ENCODE results near the gene PARD3.

The PARD3 gene

GRCh38 chr10:34316154-34316553 is 498.9 kb downstream of the PARD3 start:
- no peak overlapping the region for H3K27ac ChIP-seq
- no peak for TF ChIP-seq CTCF (conservative IDR thresholded peaks at IDR 0.05)

DNA sequence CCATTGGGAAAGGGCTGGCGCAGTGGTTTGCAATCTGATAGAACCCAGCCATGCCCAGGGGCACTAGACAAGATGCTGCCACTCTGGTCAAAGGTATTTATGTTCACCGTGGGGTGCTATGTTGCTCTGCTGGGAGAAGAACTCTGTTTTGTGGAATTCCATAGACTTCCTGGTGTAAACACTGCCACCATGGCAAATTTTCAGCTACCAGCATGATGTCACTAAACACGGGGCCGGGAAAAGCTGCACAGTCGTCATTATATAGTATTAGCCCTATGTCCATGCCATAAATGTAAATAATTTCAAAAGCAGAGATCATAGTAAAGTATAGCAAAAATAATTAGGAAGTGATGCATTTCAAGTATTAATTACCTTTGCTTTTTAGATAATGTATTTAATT is 500.6 kb downstream of the PARD3 start:
- no peak overlapping the region for H3K27ac ChIP-seq
- TF ChIP-seq CTCF (conservative IDR thresholded peaks at IDR 0.05), result no peak

GRCh38 chr10:34313888-34314287 is 501.2 kb downstream of the PARD3 start:
- no peak overlapping the region for H3K27ac ChIP-seq
- TF ChIP-seq CTCF (conservative IDR thresholded peaks at IDR 0.05), result no peak

- no peak overlapping the region for H3K27ac ChIP-seq
- no peak for TF ChIP-seq CTCF (conservative IDR thresholded peaks at IDR 0.05)
Measured at GRCh38 chr10:34313353-34313752, 501.7 kb downstream of the PARD3 start.

DNA sequence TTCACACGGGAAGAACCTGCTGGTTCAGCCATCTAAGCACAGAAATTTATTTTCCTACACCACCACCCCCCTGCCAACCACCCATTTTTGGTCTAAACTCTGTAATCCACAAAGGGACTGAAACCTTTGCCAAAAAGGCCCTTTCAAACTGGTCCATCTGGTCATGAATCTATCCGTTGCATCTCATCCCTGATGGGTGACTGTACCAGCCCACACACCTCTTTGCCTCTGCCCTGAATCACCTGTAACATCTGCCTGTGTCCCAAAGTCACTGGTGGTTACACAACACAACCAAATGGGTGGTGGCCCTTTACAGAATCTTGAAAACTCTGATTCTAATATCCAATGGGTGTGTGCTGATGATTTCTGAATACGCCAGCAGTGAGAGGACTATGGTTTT is 503.4 kb downstream of the PARD3 start:
- no peak for TF ChIP-seq CTCF (conservative IDR thresholded peaks at IDR 0.05)
- H3K27ac ChIP-seq, result no peak overlapping the region

DNA sequence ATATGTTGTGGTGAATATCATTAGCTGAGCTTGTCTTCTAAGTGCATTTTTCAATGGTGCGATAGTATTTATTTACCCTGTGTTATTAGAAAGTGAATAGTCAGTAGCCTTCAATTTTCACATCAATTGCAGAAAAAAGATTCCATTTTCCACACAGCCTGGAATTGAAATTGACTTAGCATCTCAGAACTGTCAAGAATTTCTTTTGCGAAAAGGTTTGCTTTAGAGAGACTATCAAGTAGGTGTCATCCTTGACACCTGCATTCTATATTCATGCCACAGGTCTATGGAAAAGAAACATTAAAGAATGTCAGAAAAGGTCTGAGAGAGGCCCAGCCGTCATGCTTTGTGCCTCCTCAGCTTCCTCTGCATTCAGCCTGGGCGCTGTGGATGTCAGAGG is 504.9 kb downstream of the PARD3 start:
- H3K27ac ChIP-seq, result no peak overlapping the region
- no peak for TF ChIP-seq CTCF (conservative IDR thresholded peaks at IDR 0.05)

DNA sequence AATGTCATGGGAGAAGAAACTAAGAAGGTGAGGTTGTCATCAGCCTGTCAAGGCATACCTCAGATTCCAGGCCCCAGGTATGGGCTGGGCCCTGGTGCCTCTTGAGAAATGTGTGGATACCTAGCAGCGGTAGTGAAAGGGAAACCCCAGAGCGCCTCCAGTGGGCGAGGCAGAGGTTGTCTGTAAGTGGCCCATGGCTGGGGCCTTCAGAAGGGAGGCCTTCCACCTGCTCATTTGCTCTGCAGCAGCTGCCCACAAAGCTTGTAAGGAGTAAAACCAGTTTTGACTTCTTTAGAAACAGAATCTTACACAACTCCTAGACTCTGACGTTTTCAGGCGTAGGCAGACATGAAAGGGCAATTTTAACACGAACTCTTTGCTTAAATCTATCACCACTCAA is 509.9 kb downstream of the PARD3 start:
- H3K27ac ChIP-seq, result no peak overlapping the region
- no peak for TF ChIP-seq CTCF (conservative IDR thresholded peaks at IDR 0.05)

DNA sequence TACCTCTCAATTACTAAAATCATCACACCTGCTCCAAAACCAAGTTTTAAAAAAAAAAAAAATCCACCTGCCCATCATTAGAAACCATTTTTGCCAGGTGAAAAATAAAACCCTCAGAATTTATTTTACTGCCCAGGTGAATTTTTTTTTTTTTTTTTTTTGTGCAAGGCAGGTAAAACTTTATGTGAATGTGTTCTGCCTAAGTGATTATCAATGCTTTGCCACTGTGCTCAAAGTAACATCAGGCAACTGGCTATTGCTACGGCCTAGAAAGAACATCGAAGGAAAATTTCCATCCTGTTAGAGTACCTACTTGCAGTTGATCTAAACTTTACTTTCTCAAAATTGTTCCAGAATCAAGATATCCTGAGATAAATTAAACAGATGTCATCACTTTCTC is 512.1 kb downstream of the PARD3 start:
- TF ChIP-seq CTCF (conservative IDR thresholded peaks at IDR 0.05), result no peak
- H3K27ac ChIP-seq, result no peak overlapping the region
